ENCODE data around the gene CHURC1. TPM values are rescaled to one million over a fixed set of nuclear protein-coding genes. Genes with fewer than 3 reads are reported as not detected.

Gene CHURC1
- total RNA-seq, 4 donors from 2014 or later, result 67.0 to 138 (median 107) TPM

DNA sequence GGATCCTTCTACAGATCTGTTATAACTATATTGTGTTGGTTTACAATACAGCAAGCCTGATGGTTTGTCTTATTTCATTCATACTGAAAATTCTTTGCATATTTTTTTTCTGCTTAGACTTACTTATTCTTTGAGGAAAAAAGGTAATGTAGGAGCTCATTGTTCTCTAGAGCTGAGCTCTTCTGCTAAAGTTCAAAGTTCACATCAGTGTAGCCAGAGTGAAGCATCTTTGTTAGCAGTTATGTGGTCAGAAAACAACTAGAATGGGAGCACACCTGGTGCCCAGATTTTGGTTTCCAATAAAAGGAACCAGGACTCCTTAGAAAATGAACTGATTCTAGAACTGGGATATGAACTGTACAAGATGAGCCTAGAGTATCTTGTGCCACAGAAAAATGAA, 18.0 kb downstream of the CHURC1 start:
- Histone ChIP-seq H3K4me1 (peaks cover 34 to 69% (median 62%) of the 10 kb centered on the region in 4 donors), H3K36me3 (peaks cover 5 to 61% (median 45%) of the 10 kb centered on the region in 4 donors), H3K27ac (replicated peaks in 1 of 4) (peak overlapping the region in 2 of 4 donors; percentile 12 to 78), H3K9me3 (no peaks in the 10 kb centered on the region), H3K4me3 (no peak overlapping the region), H3K27me3 (no peaks in the 10 kb centered on the region)
- intact Hi-C loops (cut with DNase I), result no loop called here
- TF ChIP-seq POLR2A (IDR thresholded peaks at IDR 0.05; ENCODE audit: low read depth), result no peak
- TF ChIP-seq POLR2AphosphoS5 (IDR thresholded peaks at IDR 0.05), result no peak
- TF ChIP-seq, protein P1, sequence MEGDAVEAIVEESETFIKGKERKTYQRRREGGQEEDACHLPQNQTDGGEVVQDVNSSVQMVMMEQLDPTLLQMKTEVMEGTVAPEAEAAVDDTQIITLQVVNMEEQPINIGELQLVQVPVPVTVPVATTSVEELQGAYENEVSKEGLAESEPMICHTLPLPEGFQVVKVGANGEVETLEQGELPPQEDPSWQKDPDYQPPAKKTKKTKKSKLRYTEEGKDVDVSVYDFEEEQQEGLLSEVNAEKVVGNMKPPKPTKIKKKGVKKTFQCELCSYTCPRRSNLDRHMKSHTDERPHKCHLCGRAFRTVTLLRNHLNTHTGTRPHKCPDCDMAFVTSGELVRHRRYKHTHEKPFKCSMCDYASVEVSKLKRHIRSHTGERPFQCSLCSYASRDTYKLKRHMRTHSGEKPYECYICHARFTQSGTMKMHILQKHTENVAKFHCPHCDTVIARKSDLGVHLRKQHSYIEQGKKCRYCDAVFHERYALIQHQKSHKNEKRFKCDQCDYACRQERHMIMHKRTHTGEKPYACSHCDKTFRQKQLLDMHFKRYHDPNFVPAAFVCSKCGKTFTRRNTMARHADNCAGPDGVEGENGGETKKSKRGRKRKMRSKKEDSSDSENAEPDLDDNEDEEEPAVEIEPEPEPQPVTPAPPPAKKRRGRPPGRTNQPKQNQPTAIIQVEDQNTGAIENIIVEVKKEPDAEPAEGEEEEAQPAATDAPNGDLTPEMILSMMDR (IDR thresholded peaks at IDR 0.05), result no peak
- TF ChIP-seq EP300 (IDR thresholded peaks at IDR 0.05), result no peak
- DNase-seq (ENCODE audit: extremely low spot score), result no peak

DNA sequence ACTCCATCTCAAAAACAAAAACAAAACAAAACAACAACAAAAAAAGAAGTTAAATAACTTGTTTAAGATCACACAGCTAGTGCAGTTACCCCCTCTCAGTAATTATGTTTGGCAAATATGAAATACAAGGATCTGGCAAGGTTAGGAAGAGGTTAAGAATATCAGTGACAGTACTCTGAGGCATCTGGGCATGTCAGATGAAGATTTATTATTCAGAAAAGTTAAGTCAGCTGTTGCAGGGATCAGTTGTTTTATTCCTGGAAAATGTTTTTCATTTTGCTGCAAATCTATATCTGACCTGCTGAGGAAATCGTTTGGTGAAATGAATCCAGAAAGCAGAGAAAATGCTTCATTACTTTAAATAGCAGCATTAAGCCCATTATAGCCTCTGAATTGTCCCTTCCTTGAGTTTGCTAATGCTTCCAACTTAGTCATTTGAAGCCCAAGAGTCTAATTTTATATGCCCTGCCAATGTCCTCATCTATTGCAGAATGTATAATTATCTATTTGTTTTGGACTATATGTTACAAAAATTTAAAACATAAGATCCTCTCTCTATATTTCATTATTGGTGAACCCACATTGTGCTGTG, 20.2 kb downstream of the CHURC1 start:
- TF ChIP-seq, protein P1 (IDR thresholded peaks at IDR 0.05), result no peak
- TF ChIP-seq EP300 (IDR thresholded peaks at IDR 0.05) (no peak), POLR2AphosphoS5 (IDR thresholded peaks at IDR 0.05) (no peak), POLR2A (IDR thresholded peaks at IDR 0.05; ENCODE audit: low read depth) (no peak)
- 41% methylated on average over 1 of the region's 1 CpG for WGBS
- H3K27me3 ChIP-seq, result no peaks in the 10 kb centered on the region
- H3K4me3 ChIP-seq, result no peak overlapping the region
- no peak overlapping the region for H3K27ac ChIP-seq (replicated peaks in 1 of 4)
- no peaks in the 10 kb centered on the region for H3K9me3 ChIP-seq
- H3K36me3 ChIP-seq, result peaks cover 5 to 49% (median 37%) of the 10 kb centered on the region in 4 donors
- H3K4me1 ChIP-seq, result peaks cover 33 to 63% (median 60%) of the 10 kb centered on the region in 4 donors
- no peak for DNase-seq (ENCODE audit: extremely low spot score)
- intact Hi-C loops (cut with DNase I), result no loop called here

DNA sequence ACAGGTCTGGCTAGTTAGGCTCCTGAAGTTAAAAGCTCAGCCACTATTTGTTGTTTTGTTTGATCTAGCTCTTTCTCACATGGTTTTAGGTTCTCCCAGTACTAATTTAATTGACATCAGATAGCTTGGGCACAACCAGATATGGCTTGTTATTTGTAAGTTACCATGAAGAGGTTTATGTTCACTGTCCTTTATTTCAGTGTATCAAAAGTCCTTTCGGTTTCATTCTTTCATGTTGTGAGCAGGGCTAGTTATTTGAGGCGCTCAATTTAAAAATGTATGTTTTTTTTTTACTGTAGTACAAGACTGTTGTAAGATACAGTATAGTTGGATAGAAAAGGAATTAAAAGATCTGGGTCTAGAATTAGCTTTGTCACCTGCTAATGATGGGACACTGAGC, 21.3 kb downstream of the CHURC1 start:
- peaks cover 5 to 58% (median 43%) of the 10 kb centered on the region in 4 donors for H3K36me3 ChIP-seq
- H3K4me1 ChIP-seq, result peaks cover 23 to 52% (median 49%) of the 10 kb centered on the region in 4 donors
- DNase-seq (ENCODE audit: extremely low spot score), result peak; percentile 0
- WGBS, result 80% methylated on average over 2 of the region's 2 CpGs
- no peak for TF ChIP-seq POLR2A (IDR thresholded peaks at IDR 0.05; ENCODE audit: low read depth)
- no peak for TF ChIP-seq EP300 (IDR thresholded peaks at IDR 0.05)
- TF ChIP-seq, protein P1 (IDR thresholded peaks at IDR 0.05), result no peak
- no peak for TF ChIP-seq POLR2AphosphoS5 (IDR thresholded peaks at IDR 0.05)
- peak overlapping the region in 2 of 4 donors; percentile 11 to 52 for H3K27ac ChIP-seq (replicated peaks in 1 of 4)
- no peak overlapping the region for H3K4me3 ChIP-seq
- intact Hi-C loops (cut with DNase I), result loop anchor here (5.0 kb wide), 1 partner anchor 113 kb away; no protein-coding TSS in a partner anchor
- H3K9me3 ChIP-seq, result no peaks in the 10 kb centered on the region
- no peaks in the 10 kb centered on the region for H3K27me3 ChIP-seq

DNA sequence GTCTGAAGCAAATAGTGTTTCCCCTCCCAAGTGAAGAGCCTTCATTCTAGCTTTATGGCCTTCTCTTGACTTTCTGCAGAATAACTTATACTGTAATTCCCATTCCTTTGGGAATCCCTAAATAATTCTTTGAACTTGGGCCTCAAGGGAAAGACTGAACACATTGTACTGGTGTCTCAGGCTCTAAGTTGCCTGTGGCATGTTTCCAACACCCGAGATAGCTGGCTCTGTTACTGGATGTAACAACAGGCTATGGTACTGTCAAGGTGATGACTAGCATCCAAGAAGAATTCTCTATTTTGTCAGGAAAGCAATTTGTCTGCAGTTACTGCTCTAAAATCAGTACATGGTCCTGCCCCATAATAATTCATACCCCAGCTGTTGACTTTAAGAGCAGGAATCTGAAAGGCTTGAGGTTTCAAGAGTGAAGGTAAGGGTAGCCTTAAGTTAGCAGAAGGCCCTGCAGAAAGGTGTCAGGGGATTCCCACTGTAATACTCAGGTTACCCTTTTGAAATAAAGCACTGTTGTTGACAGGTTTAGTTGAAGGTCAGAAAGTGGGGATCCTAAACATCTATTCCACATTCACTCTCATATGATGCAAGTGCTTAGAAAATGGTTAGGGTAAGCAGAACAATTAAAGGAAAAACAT, 23.0 kb downstream of the CHURC1 start:
- DNase-seq (ENCODE audit: extremely low spot score), result peak; percentile 60
- Histone ChIP-seq H3K4me1 (peaks cover 19 to 38% (median 36%) of the 10 kb centered on the region in 4 donors), H3K4me3 (no peak overlapping the region), H3K27me3 (no peaks in the 10 kb centered on the region), H3K9me3 (no peaks in the 10 kb centered on the region), H3K27ac (replicated peaks in 1 of 4) (peak overlapping the region in 3 of 4 donors; percentile 2 to 52 (median 37)), H3K36me3 (peaks cover 5 to 57% (median 33%) of the 10 kb centered on the region in 4 donors)
- intact Hi-C loops (cut with DNase I), result loop anchor here (5.0 kb wide), 1 partner anchor 115 kb away; no protein-coding TSS in a partner anchor
- WGBS, result 18% methylated on average over 1 of the region's 1 CpG
- TF ChIP-seq POLR2AphosphoS5 (IDR thresholded peaks at IDR 0.05) (no peak), POLR2A (IDR thresholded peaks at IDR 0.05; ENCODE audit: low read depth) (no peak), EP300 (IDR thresholded peaks at IDR 0.05) (no peak)
- TF ChIP-seq, protein P1 (IDR thresholded peaks at IDR 0.05), result no peak

All from esophagus muscularis mucosa (tissue), 4 donors.